Neural cell (in vitro differentiated cells): ENCODE data around the gene SUGCT.

Source experiments
- CTCF ChIP-seq: fragments of 450-650 bp; IDR thresholded peaks from 2 replicates; pipeline ENCODE4 v1.5.1; 2014; ENCODE audit warnings: antibody characterized with exemption, mild to moderate bottlenecking, moderate library complexity; ENCODE audit not compliant: poor library complexity, severe bottlenecking
- EP300 ChIP-seq: fragments of 450-650 bp; conservative IDR thresholded peaks from 2 replicates; pipeline ENCODE4 v1.6.1; 2014; ENCODE audit warnings: antibody characterized with exemption, mild to moderate bottlenecking, moderate library complexity; ENCODE audit not compliant: poor library complexity, severe bottlenecking
- EZH2 ChIP-seq: fragments of 200-600, 300-800 bp; shearing (Covaris generic), sonication (generic); IDR thresholded peaks from 2 replicates; pipeline ENCODE4 v1.6.1; 2014; ENCODE audit warnings: antibody characterized with exemption, low read length, borderline replicate concordance, mild to moderate bottlenecking; ENCODE audit not compliant: insufficient read depth, poor library complexity, severe bottlenecking
- MXI1 ChIP-seq: fragments of 450-650 bp; conservative IDR thresholded peaks from 2 replicates; pipeline ENCODE4 v1.6.1; 2014; ENCODE audit warnings: antibody characterized with exemption, mild to moderate bottlenecking; ENCODE audit not compliant: poor library complexity, severe bottlenecking
- POLR2AphosphoS5 ChIP-seq: IDR thresholded peaks from 2 replicates; pipeline ENCODE4 v1.6.1; 2012
- RAD21 ChIP-seq: fragments of 450-650 bp; conservative IDR thresholded peaks from 2 replicates; pipeline ENCODE4 v1.6.1; 2014; ENCODE audit warnings: antibody characterized with exemption, mild to moderate bottlenecking, moderate library complexity
- REST ChIP-seq: IDR thresholded peaks from 2 replicates; pipeline ENCODE4 v1.6.1; 2012; ENCODE audit warnings: borderline replicate concordance
- SMC3 ChIP-seq: fragments of 450-650 bp; conservative IDR thresholded peaks from 2 replicates; pipeline ENCODE4 v1.6.1; 2014; ENCODE audit warnings: antibody characterized with exemption, mild to moderate bottlenecking, moderate library complexity; ENCODE audit not compliant: poor library complexity
- TAF1 ChIP-seq: IDR thresholded peaks from 2 replicates; pipeline ENCODE4 v1.6.1; 2012; ENCODE audit warnings: low read depth

GRCh38 chr7:40680657-40681056 is 545.9 kb downstream of the SUGCT start:
- TF ChIP-seq TAF1, result no peak
- no peak for TF ChIP-seq MXI1
- TF ChIP-seq CTCF, result peak; percentile 51
- TF ChIP-seq EP300, result no peak
- peak; percentile 24 for TF ChIP-seq RAD21
- no peak for TF ChIP-seq EZH2
- no peak for TF ChIP-seq REST
- TF ChIP-seq POLR2AphosphoS5, result no peak
- TF ChIP-seq SMC3, result no peak
